Mammary epithelial cell (primary cell): Measurements from ENCODE around the gene ARMH4.
A peak's percentile ranks its signal among the peaks of the same experiment; 100 is the strongest.

Experiments used
- EZH2 ChIP-seq: IDR thresholded peaks from 2 replicates; pipeline ENCODE4 v1.6.1; 2012; ENCODE audit warnings: low read length, inconsistent platforms, borderline replicate concordance
- TF ChIP-seq, protein P1 (sequence below), 2 donors: IDR thresholded peaks in 1 of 2; conservative IDR thresholded peaks in 1 of 2; 2 replicates each; pipeline ENCODE4 v1.5.1; 2011 to 2012; ENCODE audit warnings: inconsistent platforms in 2 of 2, low read length in 2 of 2, mild to moderate bottlenecking in 2 of 2, control low read depth in 1 of 2, low read depth in 1 of 2; ENCODE audit not compliant: insufficient read depth in 1 of 2; ENCODE audit errors: extremely low read depth in 1 of 2

GRCh38 chr14:58129208-58129607 is 22.8 kb downstream of the ARMH4 start:
- TF ChIP-seq, protein P1, sequence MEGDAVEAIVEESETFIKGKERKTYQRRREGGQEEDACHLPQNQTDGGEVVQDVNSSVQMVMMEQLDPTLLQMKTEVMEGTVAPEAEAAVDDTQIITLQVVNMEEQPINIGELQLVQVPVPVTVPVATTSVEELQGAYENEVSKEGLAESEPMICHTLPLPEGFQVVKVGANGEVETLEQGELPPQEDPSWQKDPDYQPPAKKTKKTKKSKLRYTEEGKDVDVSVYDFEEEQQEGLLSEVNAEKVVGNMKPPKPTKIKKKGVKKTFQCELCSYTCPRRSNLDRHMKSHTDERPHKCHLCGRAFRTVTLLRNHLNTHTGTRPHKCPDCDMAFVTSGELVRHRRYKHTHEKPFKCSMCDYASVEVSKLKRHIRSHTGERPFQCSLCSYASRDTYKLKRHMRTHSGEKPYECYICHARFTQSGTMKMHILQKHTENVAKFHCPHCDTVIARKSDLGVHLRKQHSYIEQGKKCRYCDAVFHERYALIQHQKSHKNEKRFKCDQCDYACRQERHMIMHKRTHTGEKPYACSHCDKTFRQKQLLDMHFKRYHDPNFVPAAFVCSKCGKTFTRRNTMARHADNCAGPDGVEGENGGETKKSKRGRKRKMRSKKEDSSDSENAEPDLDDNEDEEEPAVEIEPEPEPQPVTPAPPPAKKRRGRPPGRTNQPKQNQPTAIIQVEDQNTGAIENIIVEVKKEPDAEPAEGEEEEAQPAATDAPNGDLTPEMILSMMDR (conservative IDR thresholded peaks at IDR 0.05 in 1 of 2, IDR thresholded peaks at IDR 0.05 in 1 of 2; ENCODE audit: extremely low read depth in 1 of 2, insufficient read depth in 1 of 2, low read depth in 1 of 2, low read length in 2 of 2) = peak; percentile 15 to 21
- TF ChIP-seq EZH2 = no peak
